Measurements from ENCODE around the gene CSKMT.
"Not testable (repeated sequence)": the region's sequence is repeated elsewhere in the genome, so short reads cannot be mapped to it uniquely, and the experiment has no call there.

CSKMT gene

DNA sequence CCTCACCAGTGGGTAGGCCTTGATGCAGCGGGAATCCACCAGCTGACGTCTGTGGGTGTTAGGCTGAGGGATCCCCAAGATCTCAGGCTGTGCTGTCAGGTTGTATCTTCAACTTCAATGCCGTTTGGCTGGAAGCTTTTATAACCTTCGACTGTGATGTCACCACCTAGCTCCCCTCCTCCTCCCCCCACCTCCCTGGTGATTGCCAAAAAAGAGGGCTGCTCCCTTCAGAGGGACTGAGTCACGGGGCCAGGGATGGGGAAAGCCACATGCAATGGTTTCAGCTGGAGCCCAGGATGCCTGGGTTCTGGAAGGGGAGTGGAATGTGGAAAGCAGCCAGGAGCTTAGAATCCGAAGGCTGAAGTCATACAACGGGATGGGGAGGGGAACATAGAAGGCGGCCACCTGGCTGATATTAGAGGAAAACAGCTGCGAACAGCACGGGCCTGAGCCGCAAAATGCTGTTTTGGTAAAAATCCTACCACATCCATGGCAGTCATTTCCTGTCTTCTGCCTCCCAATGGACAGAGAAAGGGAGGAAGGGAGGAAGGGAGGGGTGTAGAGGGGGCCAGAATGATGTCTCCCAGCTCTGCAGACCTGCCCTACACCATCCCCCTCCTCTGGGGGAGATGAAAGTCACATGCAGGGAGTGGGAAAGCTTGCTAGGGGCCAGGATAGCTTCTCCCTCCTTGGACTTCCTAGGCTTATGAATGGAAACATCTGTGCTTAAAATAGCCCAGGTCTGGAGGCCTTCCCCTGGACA lies 24.5 kb downstream of the CSKMT start, which contains the start of gene LRRN4CL:
Gene LRRN4CL, minus strand, starts transcription at position 110 of the 763 bp plus-strand sequence. CDS start 1,022 bp downstream, outside the sequence.
- no peak for DNase-seq

DNA sequence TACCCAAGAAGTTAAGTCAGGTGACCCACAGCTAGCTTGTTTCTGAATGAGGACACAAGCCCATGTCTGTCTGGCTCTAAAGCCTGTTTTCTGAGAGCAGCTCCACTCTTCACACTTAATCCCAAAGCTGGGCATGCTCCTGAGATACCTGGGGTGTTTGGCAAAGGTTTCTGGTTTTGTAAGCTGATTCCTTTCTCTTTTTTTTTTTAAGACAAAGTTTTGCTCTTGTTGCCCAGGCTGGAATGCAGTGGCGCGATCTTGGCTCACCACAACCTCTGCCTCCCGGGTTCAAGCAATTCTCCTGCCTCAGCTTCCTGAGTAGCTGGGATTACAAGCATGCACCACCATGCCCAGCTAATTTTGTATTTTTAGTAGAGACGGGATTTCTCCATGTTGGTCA lies 28.5 kb downstream of the CSKMT start:
- DNase-seq: not testable (repeated sequence)

- DNase-seq: peak; percentile 55 to 67
Observed at GRCh38 chr11:62694455-62695167, 29.5 kb downstream of the CSKMT start.

- DNase-seq: no peak
Observed at GRCh38 chr11:62702246-62702645, 37.1 kb downstream of the CSKMT start.

GRCh38 chr11:62703921-62704320 lies 38.8 kb downstream of the CSKMT start:
- DNase-seq: not testable (repeated sequence)

- peak in 1 of 2 experiments; percentile 42 for DNase-seq
Observed at GRCh38 chr11:62705413-62705812, 40.3 kb downstream of the CSKMT start.

DNA sequence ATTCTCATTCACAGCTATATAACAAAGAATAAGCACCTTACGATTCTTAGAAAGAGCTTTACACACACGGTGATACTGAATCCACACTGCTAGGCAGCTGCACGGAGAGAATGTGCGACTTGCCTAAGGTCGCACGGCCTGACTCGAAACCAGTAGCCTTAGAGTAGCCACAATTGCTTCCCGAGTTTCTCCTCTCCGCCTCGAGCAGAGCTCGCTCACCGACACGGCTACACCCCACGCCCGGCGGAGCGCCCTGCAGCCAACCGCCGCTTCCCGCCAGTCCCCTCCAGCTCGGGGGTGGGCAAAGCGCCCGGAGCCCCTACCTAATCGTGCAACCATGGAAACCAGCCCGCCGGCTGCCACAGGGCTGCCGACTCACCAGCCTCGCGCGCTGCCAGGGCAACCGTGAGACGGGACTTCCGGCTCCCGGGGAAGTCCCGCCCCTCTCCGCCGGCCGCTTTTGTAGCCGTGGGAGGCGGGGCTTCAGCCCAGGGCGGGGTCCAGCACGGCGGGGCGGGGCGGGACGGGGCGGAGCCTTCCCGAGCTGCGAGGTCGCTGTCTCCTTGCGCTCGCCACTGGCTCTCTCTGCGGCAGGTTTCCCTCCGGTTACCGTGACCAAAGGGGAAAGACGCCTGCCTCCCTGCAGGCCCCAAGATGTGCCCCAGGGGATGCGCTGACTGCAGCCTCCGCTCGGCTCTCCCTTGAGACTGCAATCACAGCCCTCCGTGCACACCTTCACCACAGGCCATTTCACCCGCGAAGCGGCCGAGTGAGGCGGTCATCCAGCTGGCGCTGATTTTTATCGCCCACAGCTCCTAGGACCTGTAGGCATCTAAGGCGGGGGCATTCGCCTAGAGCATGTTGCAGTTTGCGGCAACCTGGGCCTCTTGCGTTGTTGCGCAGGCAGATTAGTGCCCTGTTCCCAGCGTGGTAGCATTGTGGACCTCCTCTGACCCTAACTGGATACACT lies 41.1 kb downstream of the CSKMT start:
- DNase-seq: peak; percentile 89 to 95

GRCh38 chr11:62706850-62707247 lies 41.7 kb downstream of the CSKMT start:
- no peak for DNase-seq

GRCh38 chr11:62707277-62707861 lies 42.3 kb downstream of the CSKMT start, which contains the start of the genes BSCL2 and GNG3:
Gene BSCL2 (minus strand): TSS chr11:62707424. CDS start chr11:62707195, 229 bp downstream.
Gene GNG3 (plus strand): TSS chr11:62707676. CDS start chr11:62708296, 620 bp downstream.
- DNase-seq: no peak

DNA sequence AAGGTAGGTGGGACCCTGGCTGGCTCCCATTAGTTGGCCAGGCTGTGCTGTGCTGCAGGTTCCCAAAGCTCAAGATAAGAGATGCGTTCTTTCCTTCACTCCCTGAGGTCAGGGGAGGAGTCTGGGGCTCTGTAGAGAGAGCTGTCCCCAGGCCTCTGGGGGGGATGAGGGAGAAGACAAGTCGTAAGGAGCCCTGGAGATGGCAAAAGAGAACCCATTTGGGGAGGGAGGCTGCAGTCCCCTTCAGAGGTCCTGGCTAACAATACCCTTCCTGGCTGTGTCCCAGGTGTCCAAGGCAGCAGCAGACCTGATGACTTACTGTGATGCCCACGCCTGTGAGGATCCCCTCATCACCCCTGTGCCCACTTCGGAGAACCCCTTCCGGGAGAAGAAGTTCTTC lies 43.3 kb downstream of the CSKMT start:
- no peak for DNase-seq

DNA sequence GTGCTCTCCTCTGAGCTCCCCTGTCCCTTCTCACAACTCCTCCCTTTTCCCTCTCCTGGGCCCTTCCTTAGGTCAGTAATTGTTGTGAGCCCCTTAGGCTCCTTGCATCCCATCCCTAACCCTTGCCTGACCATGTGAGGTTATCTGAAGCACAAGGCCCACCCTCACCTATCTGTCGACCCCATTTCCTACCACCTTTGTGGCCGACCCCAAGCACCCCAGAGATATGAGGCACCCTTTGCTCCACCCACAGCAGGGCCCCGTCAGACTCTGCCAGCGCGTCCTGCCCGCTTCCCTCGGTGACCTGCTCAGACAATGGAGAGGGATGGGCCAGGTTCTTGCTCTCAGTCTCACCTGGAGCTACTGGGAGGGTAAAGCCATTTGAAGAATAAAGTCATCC lies 43.7 kb downstream of the CSKMT start:
- DNase-seq: no peak

DNA sequence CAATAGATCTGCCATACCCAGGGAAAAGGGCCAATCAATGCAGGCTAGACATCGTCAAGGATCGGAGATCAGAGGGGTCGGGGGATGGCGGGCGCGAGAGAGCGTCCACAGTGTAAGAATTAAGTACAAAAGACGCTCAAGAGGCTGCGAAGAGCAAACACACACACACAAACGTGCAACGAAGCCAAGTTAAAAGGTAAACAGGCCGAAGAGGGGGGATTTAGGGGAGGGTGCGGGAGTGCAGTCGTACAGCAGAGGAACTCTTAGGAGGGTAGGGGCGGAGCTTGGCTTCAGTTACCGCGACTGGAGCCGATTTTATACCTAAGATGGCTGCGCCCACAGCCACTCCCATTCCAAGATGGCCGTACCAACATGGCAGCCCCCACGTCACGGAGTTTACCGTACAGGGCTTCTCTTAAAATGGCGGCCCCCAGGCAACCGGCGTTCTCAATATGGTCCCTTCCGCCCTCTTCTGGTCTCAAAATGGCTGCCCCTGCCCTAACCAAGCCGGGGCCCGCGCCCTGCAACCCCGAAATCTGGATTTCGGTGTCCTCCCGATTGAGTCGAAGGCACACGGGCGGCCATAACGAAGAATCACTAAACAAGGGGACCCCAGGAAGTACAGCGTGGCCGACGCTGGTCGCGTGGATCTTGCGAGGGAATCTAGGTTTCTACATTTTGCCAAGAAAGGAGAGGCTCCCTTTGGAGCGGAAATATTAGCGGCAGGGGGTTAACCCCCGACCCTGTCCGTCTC lies 44.3 kb downstream of the CSKMT start:
- DNase-seq: peak; percentile 93 to 97

DNA sequence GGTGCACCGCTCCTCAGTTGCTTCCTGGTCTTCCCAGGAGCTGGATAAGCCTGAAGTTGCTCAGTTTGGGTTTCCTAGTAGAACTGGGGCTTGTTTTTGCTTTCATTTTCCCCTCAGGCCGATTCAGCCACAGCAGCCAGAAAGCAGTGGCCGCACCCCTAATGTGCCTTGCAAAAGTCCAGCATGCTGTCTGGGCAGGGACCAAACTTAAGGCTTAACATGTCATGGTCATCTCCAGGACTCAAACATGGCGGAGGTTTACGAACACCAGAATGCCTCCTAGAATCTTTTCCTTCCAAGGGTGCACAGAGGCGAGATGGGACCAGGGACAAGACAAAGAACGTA lies 44.9 kb downstream of the CSKMT start:
- DNase-seq: peak in 1 of 2 experiments; percentile 13

- DNase-seq: no peak
Observed at GRCh38 chr11:62712276-62712812, 47.2 kb downstream of the CSKMT start.

GRCh38 chr11:62712861-62713260 lies 47.7 kb downstream of the CSKMT start:
- DNase-seq: no peak

DNA sequence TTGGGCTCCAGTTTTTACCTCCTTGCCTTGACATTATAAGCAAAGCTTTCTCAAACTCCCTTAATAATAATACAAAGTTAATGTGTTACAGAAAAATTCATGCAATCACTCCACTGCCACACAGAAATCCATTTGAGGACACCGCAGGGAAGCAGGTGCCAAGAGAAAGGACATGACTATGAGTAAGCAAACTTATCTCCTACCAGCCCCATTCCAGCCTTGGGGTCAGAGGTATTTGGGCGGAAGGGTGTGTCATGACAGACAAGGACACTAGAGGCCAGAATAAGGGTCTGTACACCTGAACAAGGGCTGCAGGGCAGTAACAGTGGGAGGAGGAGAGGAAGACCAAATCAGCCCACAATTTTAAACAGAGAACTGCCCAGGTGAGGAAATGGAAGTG lies 48.2 kb downstream of the CSKMT start:
- no peak for DNase-seq

DNA sequence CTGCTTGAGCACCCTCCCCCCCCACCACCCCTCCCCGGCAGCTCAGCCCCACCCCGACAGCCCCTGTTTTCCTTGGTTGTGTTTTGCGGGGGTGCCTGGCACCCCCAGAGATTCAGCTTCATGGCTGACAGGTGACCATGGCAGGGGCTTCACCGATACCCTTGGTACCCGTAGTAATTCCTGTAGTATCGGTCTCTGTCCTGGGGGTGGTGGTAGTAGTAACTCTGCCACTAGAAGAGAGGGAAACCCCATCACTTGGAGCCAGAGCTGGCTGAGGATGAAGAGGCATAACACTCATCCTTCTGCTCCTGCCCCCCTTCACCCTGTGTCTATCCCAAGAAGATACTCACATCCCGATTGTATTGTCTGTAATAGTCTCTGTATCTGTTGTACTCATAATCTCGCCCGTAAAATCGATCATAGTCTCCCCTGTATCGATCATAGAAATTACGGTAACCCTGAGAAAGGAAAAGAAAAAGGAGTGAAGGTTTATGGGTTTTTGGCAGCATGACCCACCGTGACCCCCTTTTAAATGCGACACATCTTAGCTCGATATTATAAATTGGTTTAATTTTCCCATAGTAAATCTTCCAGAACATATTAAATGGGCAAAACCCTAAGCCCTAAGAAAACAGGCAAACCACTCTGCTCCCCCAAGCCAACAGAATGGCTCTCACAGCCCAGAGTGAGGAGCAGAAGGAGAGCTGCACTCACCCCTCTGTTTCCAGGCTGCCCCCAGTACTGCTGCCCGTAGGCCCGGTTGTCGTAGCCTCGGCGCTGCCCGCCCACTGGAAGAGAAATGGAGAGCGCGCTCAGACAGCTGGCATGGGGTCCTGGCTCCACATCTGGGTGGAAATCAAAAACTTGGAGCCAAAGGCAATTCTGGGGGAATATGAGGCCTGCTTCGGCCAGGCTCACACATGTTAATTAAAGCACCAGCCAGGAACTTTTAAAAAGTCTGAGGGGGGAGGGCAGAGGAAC lies 50.3 kb downstream of the CSKMT start:
- DNase-seq: no peak

GRCh38 chr11:62716206-62716605 lies 51.1 kb downstream of the CSKMT start:
- no peak for DNase-seq

GRCh38 chr11:62716816-62717215 lies 51.7 kb downstream of the CSKMT start:
- DNase-seq: no peak
